HCT116 (cell line): ENCODE results near the gene CEP19. TPM values are rescaled to one million over a fixed set of nuclear protein-coding genes. Genes with fewer than 3 reads are reported as not detected.

Experiments used
- ATAC-seq: fragments of 200-7000 bp; cut with Tn5 transposase; 2 replicates; pipeline ENCODE4 v1.9.1; 2020; ENCODE audit warnings: mild to moderate bottlenecking, moderate library complexity
- BruUV-seq: library from RNA; stranded (reverse); fragments of 400-500 nt; replicated peaks from 2 replicates; lab custom pipeline; 2021; lab: Mats Ljungman, UMichigan
- CTCF ChIA-PET: fragments of 300-600 bp; sonication (Branson Sonifier 250); formaldehyde crosslinking; loops from one replicate; lab custom pipeline; 2021; ENCODE audit warnings: antibody characterized with exemption; lab: Charles Lee
- POLR2A ChIA-PET: fragments of 300-600, 350-600 bp; sonication (Branson Sonifier 250); formaldehyde crosslinking; loops from one replicate; lab custom pipeline; 2021; ENCODE audit warnings: antibody characterized with exemption; lab: Charles Lee
- RAD21 ChIA-PET, 2 experiments: fragments of 300-600 bp; sonication (Branson Sonifier 250); formaldehyde crosslinking; loops; one replicate each; lab custom pipeline; 2023; ENCODE audit warnings: low total read pairs in 2 of 2; ENCODE audit not compliant: uncharacterized antibody in 2 of 2, unreplicated experiment in 2 of 2, low non-redundant PET in 1 of 2; lab: Charles Lee
- DNase-seq: peaks from one replicate; pipeline ENCODE4 v3.0.0-alpha.2; 2010; ENCODE audit warnings: low read depth, low spot score
- H2AFZ ChIP-seq: fragments of 200-600 bp; shearing (Covaris generic), sonication (generic); 2 replicates; pipeline ENCODE4 v1.6.1; 2017; ENCODE audit warnings: low read depth, mixed run types, mixed read lengths, antibody characterized with exemption, low read length; ENCODE audit not compliant: poor library complexity, severe bottlenecking
- H3K27ac ChIP-seq: 2 replicates; pipeline ENCODE4 v1.5.1; 2012; ENCODE audit warnings: low read depth, low read length
- H3K27me3 ChIP-seq: fragments of 200-600 bp; sonication (generic); 2 replicates; pipeline ENCODE4 v1.6.1; 2016; ENCODE audit warnings: mixed run types, low read length, mixed read lengths; ENCODE audit not compliant: insufficient read depth
- H3K36me3 ChIP-seq, 2 experiments: fragments of 200-500 bp in 1 of 2; fragments of 200-600 bp in 1 of 2; sonication (Bioruptor generic) in 1 of 2; sonication (generic) in 1 of 2; 2 replicates each; pipeline versions ENCODE4 v1.5.1 to v1.6.1; 2014 to 2016; ENCODE audit warnings: low read length in 2 of 2, inconsistent platforms in 1 of 2, mixed read lengths in 1 of 2, mixed run types in 1 of 2; ENCODE audit not compliant: insufficient read depth in 2 of 2, control insufficient read depth in 1 of 2
- H3K4me1 ChIP-seq, 2 experiments: fragments of 200-600 bp in 1 of 2; sonication (generic) in 1 of 2; 2 replicates each; pipeline versions ENCODE4 v1.5.1 to v1.6.1; 2012 to 2017; ENCODE audit warnings: low read length in 2 of 2, inconsistent platforms in 1 of 2, mild to moderate bottlenecking in 1 of 2, mixed read lengths in 1 of 2, mixed run types in 1 of 2, moderate library complexity in 1 of 2; ENCODE audit not compliant: insufficient read depth in 2 of 2, control insufficient read depth in 1 of 2
- H3K4me2 ChIP-seq: fragments of 200-600 bp; sonication (generic); 2 replicates; pipeline ENCODE4 v1.6.1; 2017; ENCODE audit warnings: mixed run types, low read length, mixed read lengths
- H3K4me3 ChIP-seq, 2 experiments: fragments of 200-600 bp in 1 of 2; sonication (generic) in 1 of 2; replicated peaks in 1 of 2; 2 replicates each; pipeline ENCODE4 v1.5.1; 2011 to 2016; ENCODE audit warnings: low read length in 2 of 2, control low read depth in 1 of 2, low read depth in 1 of 2, mild to moderate bottlenecking in 1 of 2, mixed read lengths in 1 of 2, mixed run types in 1 of 2
- H3K79me2 ChIP-seq: fragments of 200-600 bp; sonication (generic); 2 replicates; pipeline ENCODE4 v1.6.1; 2017; ENCODE audit warnings: mild to moderate bottlenecking, mixed run types, low read length, moderate library complexity, mixed read lengths; ENCODE audit not compliant: insufficient read depth
- H3K9ac ChIP-seq: fragments of 200-600 bp; sonication (generic); 2 replicates; pipeline ENCODE4 v1.6.1; 2016; ENCODE audit warnings: low read length, mixed read lengths
- H3K9me2 ChIP-seq: fragments of 200-600 bp; sonication (generic), shearing (Covaris generic); 2 replicates; pipeline ENCODE4 v1.6.1; 2017; ENCODE audit warnings: mixed run types, mild to moderate bottlenecking, moderate library complexity; ENCODE audit not compliant: insufficient read depth
- H3K9me3 ChIP-seq, 2 experiments: fragments of 200-500 bp in 1 of 2; fragments of 200-600 bp in 1 of 2; sonication (Bioruptor generic) in 1 of 2; sonication (generic) in 1 of 2; 2 replicates each; pipeline ENCODE4 v1.6.1; 2014 to 2017; ENCODE audit warnings: low read length in 2 of 2, mixed read lengths in 2 of 2, inconsistent platforms in 1 of 2, low read depth in 1 of 2, mild to moderate bottlenecking in 1 of 2, mixed run types in 1 of 2, moderate library complexity in 1 of 2; ENCODE audit not compliant: control insufficient read depth in 1 of 2, insufficient read depth in 1 of 2
- H4K20me1 ChIP-seq: fragments of 200-600 bp; sonication (generic), shearing (Covaris generic); 2 replicates; pipeline ENCODE4 v1.6.1; 2017; ENCODE audit warnings: mixed run types, mild to moderate bottlenecking, moderate library complexity; ENCODE audit not compliant: insufficient read depth
- CBX3 ChIP-seq: IDR thresholded peaks from 2 replicates; pipeline ENCODE4 v1.6.1; 2012; ENCODE audit warnings: low read depth
- CTCF ChIP-seq, 3 experiments: fragments of 200-600 bp in 1 of 3; sonication (generic) in 1 of 3; IDR thresholded peaks in 2 of 3; conservative IDR thresholded peaks in 1 of 3; 2 replicates each; pipeline ENCODE4 v1.5.1; 2012 to 2017; ENCODE audit warnings: low read depth in 2 of 3, low read length in 2 of 3, antibody characterized with exemption in 1 of 3, borderline replicate concordance in 1 of 3, control low read depth in 1 of 3, mild to moderate bottlenecking in 1 of 3, mixed read lengths in 1 of 3, mixed run types in 1 of 3, moderate library complexity in 1 of 3; ENCODE audit not compliant: insufficient read depth in 1 of 3
- EGR1 ChIP-seq: IDR thresholded peaks from 2 replicates; pipeline ENCODE4 v1.6.1; 2012; ENCODE audit warnings: low read depth
- ELF1 ChIP-seq: IDR thresholded peaks from 2 replicates; pipeline ENCODE4 v1.6.1; 2012; ENCODE audit warnings: low read depth, borderline replicate concordance
- EZH2 ChIP-seq: fragments of 200-600 bp; sonication (generic); IDR thresholded peaks from 2 replicates; pipeline ENCODE4 v1.6.1; 2017; ENCODE audit warnings: antibody characterized with exemption, mixed run types
- FOSL1 ChIP-seq: IDR thresholded peaks from 2 replicates; pipeline ENCODE4 v1.6.1; 2012; ENCODE audit warnings: low read depth
- RAD21 ChIP-seq: IDR thresholded peaks from 2 replicates; pipeline ENCODE4 v1.6.1; 2012; ENCODE audit warnings: low read depth, mild to moderate bottlenecking
- SIN3A ChIP-seq: IDR thresholded peaks from 2 replicates; pipeline ENCODE4 v1.6.1; 2012; ENCODE audit warnings: low read depth
- SP1 ChIP-seq: IDR thresholded peaks from 2 replicates; pipeline ENCODE4 v1.6.1; 2012; ENCODE audit warnings: low read depth
- SRF ChIP-seq: IDR thresholded peaks from 2 replicates; pipeline ENCODE4 v1.6.1; 2012; ENCODE audit warnings: low read depth
- TCF7L2 ChIP-seq: IDR thresholded peaks from 2 replicates; pipeline ENCODE4 v1.7.0; 2011; ENCODE audit warnings: borderline replicate concordance, inconsistent platforms; ENCODE audit not compliant: insufficient read depth, insufficient read length; ENCODE audit errors: extremely low read depth
- YY1 ChIP-seq: IDR thresholded peaks from 2 replicates; pipeline ENCODE4 v1.6.1; 2011; ENCODE audit warnings: low read length, low read depth, moderate library complexity, mild to moderate bottlenecking; ENCODE audit not compliant: insufficient replicate concordance; ENCODE audit errors: extremely low read depth
- intact Hi-C: fragments of 100-400 bp; cut with micrococcal nuclease; formaldehyde crosslinking; loops from 2 replicates; pipeline ENCODE4 v1.10.0; 2022
- total RNA-seq: library from RNA; stranded (reverse); gene quantifications from one replicate; pipeline ENCODE4 v1.2.1, GENCODE V29; 2021; ENCODE audit not compliant: unreplicated experiment
- TF ChIP-seq, protein P1 (sequence below): IDR thresholded peaks from 2 replicates; pipeline ENCODE4 v1.6.1; 2012; ENCODE audit warnings: low read depth

The CEP19 gene
- total RNA-seq, 1 experiment from 2014 or later = 2.7 TPM

- Histone ChIP-seq H3K79me2 (no peaks in the 10 kb centered on the region), H3K27me3 (no peaks in the 10 kb centered on the region), H4K20me1 (no peaks in the 10 kb centered on the region), H3K4me3 (no peak overlapping the region), H3K36me3 (no peaks in the 10 kb centered on the region), H3K9me3 (no peaks in the 10 kb centered on the region), H3K4me1 (peaks cover 0 to 14% of the 10 kb centered on the region in 2 experiments; a peak in 3 of 4 replicates), H2AFZ (no peak overlapping the region), H3K9me2 (no peaks in the 10 kb centered on the region), H3K9ac (no peak overlapping the region)
- intact Hi-C loops = no loop called here
- BruUV-seq = no TSS peak
- RAD21 ChIA-PET = no interaction called here
- no peak for ATAC-seq
- POLR2A ChIA-PET = no interaction called here
- no peak for TF ChIP-seq SP1
- no peak for TF ChIP-seq TCF7L2
- TF ChIP-seq EZH2 = no peak
- TF ChIP-seq FOSL1 = no peak
- no peak for TF ChIP-seq ELF1
- TF ChIP-seq, protein P1, sequence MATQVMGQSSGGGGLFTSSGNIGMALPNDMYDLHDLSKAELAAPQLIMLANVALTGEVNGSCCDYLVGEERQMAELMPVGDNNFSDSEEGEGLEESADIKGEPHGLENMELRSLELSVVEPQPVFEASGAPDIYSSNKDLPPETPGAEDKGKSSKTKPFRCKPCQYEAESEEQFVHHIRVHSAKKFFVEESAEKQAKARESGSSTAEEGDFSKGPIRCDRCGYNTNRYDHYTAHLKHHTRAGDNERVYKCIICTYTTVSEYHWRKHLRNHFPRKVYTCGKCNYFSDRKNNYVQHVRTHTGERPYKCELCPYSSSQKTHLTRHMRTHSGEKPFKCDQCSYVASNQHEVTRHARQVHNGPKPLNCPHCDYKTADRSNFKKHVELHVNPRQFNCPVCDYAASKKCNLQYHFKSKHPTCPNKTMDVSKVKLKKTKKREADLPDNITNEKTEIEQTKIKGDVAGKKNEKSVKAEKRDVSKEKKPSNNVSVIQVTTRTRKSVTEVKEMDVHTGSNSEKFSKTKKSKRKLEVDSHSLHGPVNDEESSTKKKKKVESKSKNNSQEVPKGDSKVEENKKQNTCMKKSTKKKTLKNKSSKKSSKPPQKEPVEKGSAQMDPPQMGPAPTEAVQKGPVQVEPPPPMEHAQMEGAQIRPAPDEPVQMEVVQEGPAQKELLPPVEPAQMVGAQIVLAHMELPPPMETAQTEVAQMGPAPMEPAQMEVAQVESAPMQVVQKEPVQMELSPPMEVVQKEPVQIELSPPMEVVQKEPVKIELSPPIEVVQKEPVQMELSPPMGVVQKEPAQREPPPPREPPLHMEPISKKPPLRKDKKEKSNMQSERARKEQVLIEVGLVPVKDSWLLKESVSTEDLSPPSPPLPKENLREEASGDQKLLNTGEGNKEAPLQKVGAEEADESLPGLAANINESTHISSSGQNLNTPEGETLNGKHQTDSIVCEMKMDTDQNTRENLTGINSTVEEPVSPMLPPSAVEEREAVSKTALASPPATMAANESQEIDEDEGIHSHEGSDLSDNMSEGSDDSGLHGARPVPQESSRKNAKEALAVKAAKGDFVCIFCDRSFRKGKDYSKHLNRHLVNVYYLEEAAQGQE = no peak
- TF ChIP-seq YY1 = no peak
- no peak for TF ChIP-seq SRF
- no peak for TF ChIP-seq SIN3A
- TF ChIP-seq CTCF (IDR thresholded peaks at IDR 0.05 in 2 of 3, conservative IDR thresholded peaks at IDR 0.05 in 1 of 3; ENCODE audit: borderline replicate concordance in 1 of 3, insufficient read depth in 1 of 3, low read depth in 2 of 3, low read length in 2 of 3) = no peak
- TF ChIP-seq CBX3 = no peak
- no peak for TF ChIP-seq RAD21
- TF ChIP-seq EGR1 = no peak
- TF ChIP-seq, all 23 proteins: peak for 0
- Histone ChIP-seq H3K4me2 (no peak overlapping the region), H3K27ac (no peak overlapping the region)
- CTCF ChIA-PET = no interaction called here
- no peak for DNase-seq
Observed at GRCh38 chr3:196708467-196708866, 3.6 kb downstream of the CEP19 start.
